IPS DF 6.9 (cell line): ENCODE data around the gene KCNJ18.
"Not testable (repeated sequence)": the region's sequence is repeated elsewhere in the genome, so short reads cannot be mapped to it uniquely, and the experiment has no call there.

Source experiments
- DNase-seq: peaks from one replicate; pipeline ENCODE4 v3.0.0-alpha.2; 2013; ENCODE audit warnings: low read depth, low spot score
- H3K27ac ChIP-seq: one replicate; pipeline ENCODE4 v1.5.1; 2013; ENCODE audit warnings: low read length, control low read depth
- H3K27me3 ChIP-seq: 2 replicates; pipeline ENCODE4 v1.6.1; 2013; ENCODE audit warnings: mild to moderate bottlenecking, low read length; ENCODE audit not compliant: control insufficient read depth, insufficient read depth
- H3K36me3 ChIP-seq: 2 replicates; pipeline ENCODE4 v1.6.1; 2013; ENCODE audit warnings: low read length; ENCODE audit not compliant: control insufficient read depth, insufficient read depth
- H3K4me1 ChIP-seq: 2 replicates; pipeline ENCODE4 v1.6.1; 2013; ENCODE audit warnings: low read length; ENCODE audit not compliant: control insufficient read depth, insufficient read depth
- H3K4me3 ChIP-seq: 2 replicates; pipeline ENCODE4 v1.5.1; 2013; ENCODE audit warnings: mild to moderate bottlenecking, low read length
- H3K9me3 ChIP-seq: 2 replicates; pipeline ENCODE4 v1.6.1; 2013; ENCODE audit warnings: low read length, inconsistent platforms; ENCODE audit not compliant: control insufficient read depth, insufficient read depth
- WGBS: extraction: QIAGEN DNeasy Blood & Tissue Kit; methylation state at CpG from one replicate; pipeline ENCODE4 v1.1.7; 2013; ENCODE audit warnings: mixed read lengths, missing lambda C conversion rate; ENCODE audit not compliant: insufficient read length, insufficient coverage; 5-methylcytosine and 5-hydroxymethylcytosine counted together

The KCNJ18 gene

DNA sequence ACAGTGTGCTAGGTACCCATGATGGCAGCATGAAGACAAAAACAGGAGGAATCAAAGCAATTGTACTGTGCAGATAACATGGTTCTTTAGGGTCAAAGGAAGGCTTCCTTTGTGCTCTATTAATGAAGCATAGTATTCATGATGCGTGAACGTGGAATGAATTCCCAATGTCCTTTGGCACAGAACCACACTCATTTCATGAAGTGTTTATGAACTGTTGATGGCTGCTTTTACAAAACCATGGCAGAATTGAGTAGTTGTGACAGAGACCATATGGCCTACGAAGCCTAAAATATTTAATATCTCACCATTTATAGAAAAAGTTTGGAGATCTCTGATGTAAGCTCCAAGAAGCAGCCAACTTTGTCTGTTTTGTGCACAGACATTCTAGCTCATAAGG lies 22.4 kb downstream of the KCNJ18 start:
- H3K27ac ChIP-seq, H3K4me1 ChIP-seq, H3K36me3 ChIP-seq, H3K27me3 ChIP-seq, DNase-seq, H3K4me3 ChIP-seq, H3K9me3 ChIP-seq: not testable (repeated sequence)
- WGBS = no CpG with 5 or more reads among the region's 3 CpGs

DNA sequence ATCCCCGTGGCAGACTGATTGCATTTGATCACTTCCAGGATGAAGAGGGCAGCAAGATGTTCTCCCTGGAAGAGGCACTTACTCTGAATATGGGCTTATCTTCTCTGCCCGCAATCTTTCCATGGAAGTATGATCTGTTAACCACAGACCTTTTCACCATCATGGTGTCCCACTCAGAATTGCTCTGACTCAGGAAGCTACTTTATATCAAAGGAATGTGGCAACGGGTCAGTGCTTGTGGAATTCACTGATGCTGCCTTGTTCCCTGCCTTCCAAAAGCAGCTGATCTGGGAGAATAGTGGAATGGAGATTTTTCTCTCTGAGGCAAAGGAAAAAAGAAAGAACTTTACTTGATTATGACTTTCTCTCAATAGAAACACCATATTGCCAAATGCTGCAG lies 23.6 kb downstream of the KCNJ18 start:
- not testable (repeated sequence) for H3K4me1 ChIP-seq, H3K4me3 ChIP-seq, H3K27ac ChIP-seq, H3K27me3 ChIP-seq, H3K9me3 ChIP-seq, H3K36me3 ChIP-seq, DNase-seq
- WGBS = no CpG with 5 or more reads among the region's 3 CpGs

- not testable (repeated sequence) for H3K27ac ChIP-seq, H3K4me1 ChIP-seq, H3K4me3 ChIP-seq, H3K36me3 ChIP-seq, H3K27me3 ChIP-seq, DNase-seq, H3K9me3 ChIP-seq
Observed at GRCh38 chr17:21718971-21719370, 26.6 kb downstream of the KCNJ18 start.

DNA sequence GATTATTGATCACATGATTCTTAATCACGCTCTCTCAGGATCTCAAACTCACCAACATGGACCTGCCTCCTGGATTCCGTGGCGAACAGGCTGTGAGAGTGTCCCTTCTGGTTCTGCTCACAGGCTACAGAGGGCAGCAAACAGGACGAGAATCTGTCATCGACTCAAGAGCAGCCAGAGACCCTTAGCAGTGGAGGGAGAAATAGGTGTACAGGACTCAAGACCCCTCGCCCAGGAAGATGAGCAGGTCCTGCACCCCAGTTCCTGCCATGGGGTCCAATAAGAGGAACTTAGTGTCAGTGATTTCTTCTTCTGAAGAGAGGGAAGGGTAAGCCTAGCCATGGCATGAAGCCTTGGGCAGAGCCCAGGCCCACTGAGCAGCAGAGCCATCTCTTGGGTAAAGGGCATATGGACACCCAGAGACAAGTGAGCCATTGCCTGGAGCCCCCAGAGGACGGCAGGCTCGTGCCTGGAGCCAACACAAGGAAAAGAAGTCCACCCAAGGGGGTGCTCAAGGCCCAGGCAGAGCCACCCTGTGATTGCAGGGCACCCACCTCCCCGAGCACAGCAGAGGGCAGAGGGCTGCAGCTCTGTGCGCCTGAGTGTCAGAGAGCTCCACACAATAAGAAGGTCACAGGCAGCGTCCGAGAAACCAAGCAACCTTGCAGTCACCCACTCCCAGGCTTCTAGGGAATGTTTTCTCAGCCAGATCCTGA lies 27.3 kb downstream of the KCNJ18 start:
- WGBS = no CpG with 5 or more reads among the region's 12 CpGs

GRCh38 chr17:21720566-21720965 lies 28.2 kb downstream of the KCNJ18 start:
- not testable (repeated sequence) for H3K36me3 ChIP-seq, H3K27ac ChIP-seq, DNase-seq, H3K9me3 ChIP-seq, H3K27me3 ChIP-seq, H3K4me1 ChIP-seq, H3K4me3 ChIP-seq
- WGBS = no CpG with 5 or more reads among the region's 8 CpGs

More for the DNA sequence above, 27.3 kb downstream of the KCNJ18 start:
- H3K36me3 ChIP-seq, H3K9me3 ChIP-seq, H3K27me3 ChIP-seq, H3K4me3 ChIP-seq, H3K4me1 ChIP-seq, DNase-seq, H3K27ac ChIP-seq: not testable (repeated sequence)

DNA sequence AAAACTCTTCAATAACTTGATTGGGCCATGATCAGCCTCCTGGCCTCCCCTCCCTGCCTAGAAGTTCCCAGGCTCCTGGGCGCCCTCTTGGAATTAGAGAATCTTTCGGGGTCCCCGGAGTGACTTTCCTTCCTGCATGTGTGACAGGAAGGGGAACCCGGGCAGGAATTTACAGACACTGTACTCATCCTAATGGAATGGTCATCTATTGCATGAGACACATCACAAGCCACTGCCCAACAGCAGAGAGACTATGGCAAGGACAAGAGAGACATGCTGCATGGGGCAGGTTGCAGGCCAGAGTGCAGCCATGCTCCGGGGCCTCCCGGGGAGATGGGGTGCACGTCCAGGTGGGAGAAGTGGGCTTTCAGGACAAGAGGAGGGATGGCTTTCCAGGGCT lies 29.9 kb downstream of the KCNJ18 start:
- no CpG with 5 or more reads among the region's 7 CpGs for WGBS
- H3K27me3 ChIP-seq, H3K27ac ChIP-seq, H3K36me3 ChIP-seq, H3K9me3 ChIP-seq, DNase-seq, H3K4me1 ChIP-seq, H3K4me3 ChIP-seq: not testable (repeated sequence)

DNA sequence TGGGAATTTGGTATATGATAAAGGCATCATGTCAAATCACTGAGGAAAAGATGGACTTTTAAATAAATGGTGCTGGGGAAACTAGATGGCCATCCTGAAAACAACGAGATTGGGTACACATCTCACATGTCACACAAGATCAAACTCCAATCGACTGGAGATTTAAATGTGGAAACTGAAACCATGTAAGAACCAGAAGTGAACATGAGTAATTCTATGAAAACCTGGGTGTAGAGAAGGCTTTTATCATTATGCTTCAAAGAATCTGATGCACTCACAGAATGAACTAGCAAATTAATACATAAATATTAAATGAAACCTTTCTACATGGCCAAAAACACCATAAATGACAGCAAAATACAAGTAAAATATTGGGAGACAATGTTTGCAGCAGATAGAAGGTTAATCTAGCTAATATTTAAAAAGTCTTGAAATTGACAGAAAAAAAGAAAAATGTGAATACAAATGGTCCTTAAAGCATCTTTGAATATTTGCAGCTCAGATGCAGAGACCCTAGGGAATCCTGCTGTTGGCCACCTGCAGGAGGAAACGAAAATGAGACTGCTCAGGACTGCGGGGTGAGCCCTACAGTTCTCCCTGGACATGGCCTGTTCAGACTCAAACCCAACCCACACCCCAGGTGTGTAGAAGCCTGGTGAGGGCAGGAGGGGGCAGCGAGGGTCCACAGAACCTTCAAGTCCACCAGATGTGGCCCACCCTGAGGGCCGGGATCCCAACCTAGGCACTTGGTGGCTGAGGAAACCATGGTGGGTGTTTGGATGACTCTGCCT lies 32.1 kb downstream of the KCNJ18 start:
- H3K36me3 ChIP-seq, H3K27ac ChIP-seq, H3K9me3 ChIP-seq, H3K27me3 ChIP-seq, H3K4me3 ChIP-seq, H3K4me1 ChIP-seq, DNase-seq: not testable (repeated sequence)
- no CpG with 5 or more reads among the region's 6 CpGs for WGBS

DNA sequence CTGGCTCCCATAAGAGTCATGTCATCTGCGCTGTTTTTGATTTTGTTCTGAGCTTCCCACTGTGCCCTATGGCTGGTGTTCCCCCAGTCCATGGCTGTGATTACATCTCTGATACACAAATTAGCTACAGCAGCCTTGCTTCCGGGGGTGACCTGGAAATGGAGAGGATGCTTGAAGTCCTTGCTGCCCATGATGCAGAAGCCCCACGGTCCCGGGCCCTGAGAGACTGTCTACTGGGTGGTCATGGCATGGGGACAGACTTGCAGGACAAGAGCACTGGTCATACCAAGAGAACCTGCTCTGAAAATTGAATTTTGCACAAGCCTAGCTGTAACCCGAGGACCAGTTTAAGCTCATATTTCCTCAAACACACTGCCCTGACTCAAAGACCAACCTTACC lies 38.8 kb downstream of the KCNJ18 start:
- not testable (repeated sequence) for DNase-seq, H3K9me3 ChIP-seq, H3K27ac ChIP-seq, H3K4me1 ChIP-seq, H3K27me3 ChIP-seq, H3K4me3 ChIP-seq, H3K36me3 ChIP-seq
- WGBS = no CpG with 5 or more reads among the region's 5 CpGs

DNA sequence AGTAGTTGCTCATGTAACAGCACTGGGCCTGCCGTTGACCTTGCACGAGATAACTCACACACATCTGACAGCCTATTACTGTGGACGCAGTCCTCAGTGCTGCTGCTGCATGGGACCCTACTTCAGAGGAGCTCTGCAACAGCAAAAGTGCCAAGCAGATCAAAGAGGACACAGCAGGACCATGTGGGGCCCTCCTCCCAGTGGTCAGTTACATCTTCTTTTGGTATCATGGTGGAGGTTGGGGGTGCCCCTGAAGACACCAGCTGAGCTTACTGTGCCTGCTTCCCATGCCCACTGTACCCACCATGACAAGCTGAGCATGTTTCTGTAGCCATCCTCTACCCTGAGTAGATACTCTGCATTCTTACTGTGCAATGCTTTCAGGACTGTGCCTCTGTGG lies 41.6 kb downstream of the KCNJ18 start:
- H3K27me3 ChIP-seq, H3K4me3 ChIP-seq, H3K4me1 ChIP-seq, H3K9me3 ChIP-seq, DNase-seq, H3K27ac ChIP-seq, H3K36me3 ChIP-seq: not testable (repeated sequence)
- no CpG with 5 or more reads among the region's 3 CpGs for WGBS

DNA sequence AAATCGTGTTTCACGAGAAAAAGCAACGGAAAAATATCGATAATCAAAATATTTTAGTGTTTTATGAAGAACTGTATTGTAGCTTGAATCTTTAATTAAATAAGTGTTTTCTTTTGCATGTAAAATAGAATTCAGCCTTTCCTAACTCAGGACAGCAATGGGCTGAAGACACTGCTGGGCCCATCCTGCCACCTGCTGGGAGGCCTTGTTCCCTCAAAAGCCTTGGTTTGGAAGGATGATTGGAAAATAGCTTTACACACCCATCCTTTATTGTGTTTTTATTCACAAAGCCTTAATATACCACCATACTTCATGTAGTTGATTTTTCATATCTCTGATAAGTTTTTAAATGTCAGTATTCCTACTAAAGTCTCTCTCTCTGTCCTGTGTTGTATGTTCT lies 43.5 kb downstream of the KCNJ18 start:
- not testable (repeated sequence) for DNase-seq, H3K4me3 ChIP-seq, H3K9me3 ChIP-seq, H3K27ac ChIP-seq, H3K36me3 ChIP-seq, H3K4me1 ChIP-seq, H3K27me3 ChIP-seq
- no CpG with 5 or more reads among the region's 4 CpGs for WGBS

- H3K4me3 ChIP-seq, H3K4me1 ChIP-seq, H3K27ac ChIP-seq, H3K27me3 ChIP-seq, H3K36me3 ChIP-seq, H3K9me3 ChIP-seq, DNase-seq: not testable (repeated sequence)
- WGBS = no CpG with 5 or more reads among the region's 23 CpGs
Observed at GRCh38 chr17:21737015-21737580, 44.8 kb downstream of the KCNJ18 start.
